ENCODE data around the gene INPP5F. TPM values are rescaled to one million over a fixed set of nuclear protein-coding genes. Genes with fewer than 3 reads are reported as not detected.

INPP5F gene
- total and polyA plus RNA-seq, 9 of the 15 experiments (the other 6 are each of a cell fraction or from before 2014, with no cell fraction given): 1.6 to 7.3 (median 6.0) TPM

GRCh38 chr10:119724593-119725516 lies 995 bp upstream of the INPP5F start:
- Histone ChIP-seq H3K27ac (ENCODE audit: extremely low read depth, low read depth, low read length) (peak overlapping the region; percentile 96), H3K79me2 (ENCODE audit: control insufficient read depth, insufficient read depth, low read length) (peaks cover 14% of the 10 kb centered on the region; the same call in 2 of the 3 replicates), H3K36me3 (ENCODE audit: control insufficient read depth, insufficient read depth, low read length) (no peaks in the 10 kb centered on the region), H3K27me3 (ENCODE audit: control insufficient read depth in 2 of 2, insufficient read depth in 2 of 2, low read length in 2 of 2) (no peaks in the 10 kb centered on the region), H4K20me1 (replicated peaks; ENCODE audit: control insufficient read depth, insufficient read depth, low read length) (no peaks in the 10 kb centered on the region), H3K9ac (ENCODE audit: insufficient read depth in 1 of 2, low read depth in 2 of 2, low read length in 2 of 2) (peak overlapping the region; percentile 78 to 96), H3K9me3 (replicated peaks; ENCODE audit: control insufficient read depth, insufficient read depth, low read depth, low read length) (no peaks in the 10 kb centered on the region), H2AFZ (ENCODE audit: low read depth, low read length) (peak overlapping the region; percentile 84), H3K9me1 (ENCODE audit: control insufficient read depth, insufficient read depth, low read length) (no peaks in the 10 kb centered on the region), H3K4me3 (peak overlapping the region; percentile 86), H3K4me2 (ENCODE audit: insufficient read depth, low read length) (peak overlapping the region; percentile 88), H3K4me1 (replicated peaks in 1 of 2; ENCODE audit: control insufficient read depth in 2 of 2, insufficient read depth in 2 of 2, low read length in 2 of 2) (peaks cover 13 to 18% of the 10 kb centered on the region in 2 experiments)
- WGBS (ENCODE audit: insufficient coverage, low coverage, missing lambda C conversion rate): 3% methylated on average over 17 of the region's 21 CpGs
- ChIA-PET CTCF (ENCODE audit: low intra/inter-chr PET ratio) (no interaction called here), POLR2A (interaction anchor here (1.3 to 1.5 kb wide), 4 partner anchors 10 to 16 kb away, joined by 4 to 6 read pairs (median 4); no protein-coding TSS in a partner anchor)
- intact Hi-C loops (cut with micrococcal nuclease) (loop anchor here (5.0 kb wide), 2 partner anchors 38 to 128 kb away; partner anchors contain the start of gene TIAL1), in situ Hi-C loops (cut with MboI) (no loop called here)
- TSS peak; percentile 92 for BruUV-seq (replicated peaks)
- DNase-seq (ENCODE audit: extremely low read depth in 1 of 4, low spot score in 3 of 4) (peak in 2 of 4 experiments; percentile 55 to 72), FAIRE-seq (peak; percentile 84), ATAC-seq (peak; percentile 33)
- TF ChIP-seq, protein P1, sequence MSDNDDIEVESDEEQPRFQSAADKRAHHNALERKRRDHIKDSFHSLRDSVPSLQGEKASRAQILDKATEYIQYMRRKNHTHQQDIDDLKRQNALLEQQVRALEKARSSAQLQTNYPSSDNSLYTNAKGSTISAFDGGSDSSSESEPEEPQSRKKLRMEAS (CRISPR knock-in tag; IDR thresholded peaks at IDR 0.05): peak; percentile 43; the same call in 1 of the 2 replicates
- TF ChIP-seq SMARCA4 (IDR thresholded peaks at IDR 0.05) (0 out of 2 replicates have a peak, but pooled peaks have one; percentile 15), HIVEP1 (CRISPR knock-in tag; IDR thresholded peaks at IDR 0.05) (0 out of 2 replicates have a peak, but pooled peaks have one; percentile 73), CBFA2T3 (IDR thresholded peaks at IDR 0.05) (peak; percentile 41), ARID3B (CRISPR knock-in tag; IDR thresholded peaks at IDR 0.05; ENCODE audit: borderline replicate concordance) (no peak), PCBP1 (IDR thresholded peaks at IDR 0.05; ENCODE audit: low read depth, low read length, poor library complexity, severe bottlenecking) (no peak), ETV1 (tag; conservative IDR thresholded peaks at IDR 0.05; ENCODE audit: low read depth) (peak; percentile 81), TAL1 (IDR thresholded peaks at IDR 0.05) (0 out of 2 replicates have a peak, but pooled peaks have one; percentile 26), TEAD4 (IDR thresholded peaks at IDR 0.05; ENCODE audit: low read length) (0 out of 2 replicates have a peak, but pooled peaks have one; percentile 10), TEAD4 (CRISPR knock-in tag; IDR thresholded peaks at IDR 0.05; ENCODE audit: borderline replicate concordance) (no peak), XRCC3 (IDR thresholded peaks at IDR 0.05) (no peak), NFYB (IDR thresholded peaks at IDR 0.05; ENCODE audit: extremely low read depth, insufficient read length) (no peak), RCOR1 (IDR thresholded peaks at IDR 0.05; ENCODE audit: borderline replicate concordance in 1 of 2, low read depth in 2 of 2, low read length in 2 of 2) (no peak), NRF1 (conservative IDR thresholded peaks at IDR 0.05 in 1 of 2, IDR thresholded peaks at IDR 0.05 in 1 of 2) (no peak), ZNF311 (CRISPR knock-in tag; IDR thresholded peaks at IDR 0.05) (no peak), ZNF140 (CRISPR knock-in tag; IDR thresholded peaks at IDR 0.05) (no peak), PHF20 (IDR thresholded peaks at IDR 0.05; ENCODE audit: partially characterized antibody) (no peak), RBM17 (IDR thresholded peaks at IDR 0.05; ENCODE audit: borderline replicate concordance, low read depth, low read length) (no peak)
- TF ChIP-seq, protein P2, sequence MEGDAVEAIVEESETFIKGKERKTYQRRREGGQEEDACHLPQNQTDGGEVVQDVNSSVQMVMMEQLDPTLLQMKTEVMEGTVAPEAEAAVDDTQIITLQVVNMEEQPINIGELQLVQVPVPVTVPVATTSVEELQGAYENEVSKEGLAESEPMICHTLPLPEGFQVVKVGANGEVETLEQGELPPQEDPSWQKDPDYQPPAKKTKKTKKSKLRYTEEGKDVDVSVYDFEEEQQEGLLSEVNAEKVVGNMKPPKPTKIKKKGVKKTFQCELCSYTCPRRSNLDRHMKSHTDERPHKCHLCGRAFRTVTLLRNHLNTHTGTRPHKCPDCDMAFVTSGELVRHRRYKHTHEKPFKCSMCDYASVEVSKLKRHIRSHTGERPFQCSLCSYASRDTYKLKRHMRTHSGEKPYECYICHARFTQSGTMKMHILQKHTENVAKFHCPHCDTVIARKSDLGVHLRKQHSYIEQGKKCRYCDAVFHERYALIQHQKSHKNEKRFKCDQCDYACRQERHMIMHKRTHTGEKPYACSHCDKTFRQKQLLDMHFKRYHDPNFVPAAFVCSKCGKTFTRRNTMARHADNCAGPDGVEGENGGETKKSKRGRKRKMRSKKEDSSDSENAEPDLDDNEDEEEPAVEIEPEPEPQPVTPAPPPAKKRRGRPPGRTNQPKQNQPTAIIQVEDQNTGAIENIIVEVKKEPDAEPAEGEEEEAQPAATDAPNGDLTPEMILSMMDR (IDR thresholded peaks at IDR 0.05 in 2 of 3, conservative IDR thresholded peaks at IDR 0.05 in 1 of 3; ENCODE audit: insufficient read depth in 2 of 3, low read depth in 1 of 3, low read length in 3 of 3): no peak

Data from K562 (cell line).